GM10847 (cell line): ENCODE results near the gene CTNND2.

Source experiments
- POLR2A ChIP-seq: IDR thresholded peaks from 2 replicates; pipeline ENCODE4 v1.6.1; 2011; ENCODE audit not compliant: insufficient read length; ENCODE audit errors: extremely low read depth

CTNND2 gene

DNA sequence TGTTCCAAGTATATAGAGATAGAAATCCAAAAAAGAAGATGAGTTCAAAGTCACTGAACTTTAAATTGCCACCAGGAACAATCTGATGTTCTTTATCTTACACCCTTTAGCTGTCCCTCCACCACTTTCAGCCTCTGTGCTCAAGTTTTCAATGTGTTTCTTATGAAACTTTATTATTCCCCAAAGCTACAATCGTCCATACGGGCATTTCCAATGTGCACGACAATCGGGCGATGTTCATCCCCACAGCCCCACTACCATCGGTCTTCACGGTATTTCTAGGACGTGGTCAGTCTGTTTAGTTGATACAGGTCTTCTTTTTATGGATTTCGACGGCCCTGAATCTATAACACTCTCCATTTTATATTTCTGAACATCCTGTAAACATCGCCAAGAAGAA lies 904.5 kb downstream of the CTNND2 start:
- no peak for TF ChIP-seq POLR2A

- no peak for TF ChIP-seq POLR2A
Observed at GRCh38 chr5:10995891-10996290, 908.4 kb downstream of the CTNND2 start.

DNA sequence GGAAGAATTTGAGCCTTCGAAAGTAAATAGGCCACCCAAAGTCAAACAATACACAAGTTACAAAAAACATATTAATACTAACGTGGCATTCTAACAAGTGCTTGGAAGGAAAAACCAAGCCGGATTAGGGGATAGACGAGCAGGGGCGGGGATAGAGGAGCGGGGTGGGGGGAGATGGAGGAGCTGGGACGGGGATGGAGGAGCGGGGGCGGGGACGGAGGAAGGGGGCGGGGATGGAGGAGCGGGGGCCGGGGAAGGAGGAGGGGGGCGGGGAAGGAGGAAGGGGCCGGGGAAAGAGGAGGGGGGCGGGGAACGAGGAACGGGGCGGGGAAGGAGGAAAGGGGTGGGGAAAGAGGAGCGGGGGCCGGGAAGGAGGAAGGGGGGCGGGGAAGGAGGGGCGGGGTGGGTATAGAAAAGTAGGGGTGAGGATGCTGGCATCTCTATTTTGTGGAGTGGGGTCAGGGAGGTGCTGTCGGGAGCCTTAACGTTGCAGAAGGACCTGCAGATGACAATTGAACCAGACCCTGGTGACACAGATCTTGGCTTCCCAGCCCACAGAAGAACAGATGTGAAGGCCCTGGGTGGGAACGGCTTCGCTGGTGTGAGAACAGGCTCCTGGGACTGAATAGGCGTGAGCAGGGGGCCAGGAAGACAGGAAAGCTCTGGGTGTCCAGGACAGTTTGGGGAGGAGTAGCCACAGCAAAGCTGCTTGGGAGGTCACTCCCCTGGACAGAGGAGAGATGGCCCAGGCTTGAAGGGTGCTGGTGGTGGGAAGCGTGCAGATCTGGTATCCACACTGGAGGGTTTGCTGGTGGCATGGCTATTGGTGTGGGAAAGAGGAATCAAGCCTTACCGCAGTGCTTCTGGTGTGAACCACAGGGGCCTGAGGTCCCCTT lies 909.9 kb downstream of the CTNND2 start:
- TF ChIP-seq POLR2A, result no peak

- no peak for TF ChIP-seq POLR2A
Observed at GRCh38 chr5:10990634-10991033, 913.6 kb downstream of the CTNND2 start.

- no peak for TF ChIP-seq POLR2A
Observed at GRCh38 chr5:10989577-10990263, 914.5 kb downstream of the CTNND2 start.

- TF ChIP-seq POLR2A, result no peak
Observed at GRCh38 chr5:10988622-10989021, 915.6 kb downstream of the CTNND2 start.

DNA sequence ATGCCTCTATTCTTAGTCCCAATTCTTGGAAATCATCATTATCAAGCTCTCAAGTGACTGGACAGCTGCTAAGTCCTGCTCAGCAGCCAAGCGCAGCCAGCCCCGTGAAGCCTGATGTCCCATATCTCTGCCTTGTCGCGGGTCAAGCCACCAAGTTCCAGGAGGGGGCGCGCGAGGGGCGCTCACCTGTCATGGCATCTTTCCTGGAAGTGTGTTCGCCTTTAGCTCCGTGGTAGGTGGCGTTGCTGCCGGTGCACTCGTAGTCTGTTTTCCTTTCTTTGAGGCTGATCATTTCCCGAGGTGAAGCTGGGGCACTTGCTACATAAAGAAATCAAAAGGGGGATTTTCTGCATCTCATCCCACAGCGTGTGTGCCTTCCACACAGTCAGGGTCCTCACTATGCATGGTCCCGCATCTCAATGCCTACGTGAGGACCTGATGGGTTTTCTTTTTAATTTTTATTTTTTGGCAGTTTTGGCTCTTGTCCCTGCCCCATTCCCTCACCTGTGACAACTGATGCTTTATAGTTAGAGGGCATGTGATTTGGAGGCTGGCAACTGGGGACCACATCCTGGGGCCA lies 916.2 kb downstream of the CTNND2 start:
- TF ChIP-seq POLR2A, result no peak

DNA sequence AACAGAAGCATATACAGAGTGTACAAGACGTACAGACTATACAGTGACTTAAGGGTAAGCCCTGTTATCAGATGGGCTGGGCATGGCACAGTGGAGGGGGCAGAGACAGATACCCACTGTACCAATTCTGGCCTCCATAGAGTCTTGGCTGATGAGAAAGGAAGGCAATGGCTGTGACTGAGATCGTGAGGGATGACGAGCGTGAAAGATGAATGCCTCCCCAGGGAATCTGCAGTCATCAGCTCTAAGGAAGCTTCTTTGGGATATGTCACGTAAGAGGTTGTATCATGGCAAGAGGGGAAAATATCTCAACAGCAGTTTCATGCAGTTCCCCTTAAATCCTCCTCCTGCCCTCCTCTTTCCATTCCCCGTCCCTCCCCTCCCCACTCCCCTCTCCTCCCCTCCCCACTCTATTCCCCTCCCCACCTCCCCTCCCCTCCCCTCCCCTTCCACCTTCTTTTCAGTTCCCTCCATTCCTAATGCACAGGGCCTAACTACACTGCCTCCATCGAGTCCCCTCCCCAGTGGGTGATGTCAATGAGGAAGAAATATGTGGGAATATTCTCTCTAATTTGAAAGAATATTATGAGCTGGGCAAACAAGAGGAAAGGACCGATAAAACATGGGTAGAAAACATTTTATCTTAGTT lies 916.8 kb downstream of the CTNND2 start:
- no peak for TF ChIP-seq POLR2A

GRCh38 chr5:10985721-10986110 lies 918.5 kb downstream of the CTNND2 start:
- TF ChIP-seq POLR2A, result no peak

- no peak for TF ChIP-seq POLR2A
Observed at GRCh38 chr5:10985091-10985720, 919.0 kb downstream of the CTNND2 start.

GRCh38 chr5:10984021-10984715 lies 920.1 kb downstream of the CTNND2 start:
- no peak for TF ChIP-seq POLR2A

- TF ChIP-seq POLR2A, result no peak
Observed at GRCh38 chr5:10982626-10983025, 921.6 kb downstream of the CTNND2 start.

DNA sequence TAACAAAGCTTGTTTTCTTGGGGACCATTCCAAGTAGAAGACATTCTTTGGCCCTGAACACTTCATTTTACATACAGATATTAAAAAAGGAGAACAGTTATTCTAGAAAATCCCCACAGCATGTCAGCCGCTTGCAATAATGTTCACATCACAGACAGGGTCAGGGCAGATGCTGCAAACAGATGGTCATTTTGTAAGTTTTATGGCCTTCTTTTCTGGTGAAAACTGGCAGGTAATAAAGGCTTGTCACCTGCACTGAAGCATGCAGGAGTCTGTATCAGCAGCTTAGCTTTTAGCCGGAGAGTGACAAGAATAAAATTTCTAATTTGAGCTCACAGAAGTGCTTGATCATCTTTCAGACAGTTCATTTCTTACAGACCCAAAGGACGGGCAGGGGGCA lies 922.3 kb downstream of the CTNND2 start:
- no peak for TF ChIP-seq POLR2A

DNA sequence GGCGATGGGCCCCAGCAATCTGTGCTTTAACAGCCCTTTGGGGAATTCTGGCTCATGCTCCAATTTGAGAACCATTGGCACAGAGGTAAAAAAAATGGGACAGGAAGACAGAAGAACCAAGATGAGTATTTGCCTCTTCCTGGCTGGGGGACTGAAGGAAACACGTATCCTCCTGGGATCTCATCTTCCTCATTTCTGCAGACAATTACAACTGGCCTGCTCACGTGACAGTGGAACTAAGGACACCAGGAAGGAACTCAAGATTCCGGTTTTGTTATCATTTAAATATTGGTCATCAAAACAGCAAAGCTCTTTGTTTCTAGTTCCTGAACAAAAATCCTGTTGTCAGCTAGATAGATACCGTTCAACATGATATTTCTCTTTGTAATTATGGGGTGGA lies 927.2 kb downstream of the CTNND2 start:
- TF ChIP-seq POLR2A, result no peak
